ENCODE measurements around the gene SLC5A9.

SLC5A9 gene

GRCh38 chr1:48222501-48223242 lies at the start of gene SLC5A9:
Gene SLC5A9 (plus strand): TSS chr1:48222716. CDS start chr1:48222737, 21 bp downstream.
- in situ Hi-C loops (cut with HindIII; ENCODE audit: low sequenced_read_pairs), result no loop called here

GRCh38 chr1:48175116-48175515 lies 47.4 kb upstream of the SLC5A9 start:
- in situ Hi-C loops (cut with HindIII; ENCODE audit: low sequenced_read_pairs), result no loop called here

- in situ Hi-C loops (cut with HindIII; ENCODE audit: low sequenced_read_pairs), result no loop called here
These were observed 45.3 kb upstream of the SLC5A9 start for GRCh38 chr1:48177257-48177656.

GRCh38 chr1:48181669-48182367 lies 40.7 kb upstream of the SLC5A9 start:
- in situ Hi-C loops (cut with HindIII; ENCODE audit: low sequenced_read_pairs), result no loop called here

- in situ Hi-C loops (cut with HindIII; ENCODE audit: low sequenced_read_pairs), result no loop called here
These were observed 40.1 kb upstream of the SLC5A9 start for GRCh38 chr1:48182439-48182838.

- in situ Hi-C loops (cut with HindIII; ENCODE audit: low sequenced_read_pairs), result no loop called here
These were observed 36.1 kb upstream of the SLC5A9 start for GRCh38 chr1:48186306-48186839.

- in situ Hi-C loops (cut with HindIII; ENCODE audit: low sequenced_read_pairs), result no loop called here
These were observed 34.5 kb upstream of the SLC5A9 start for GRCh38 chr1:48187969-48188563.

GRCh38 chr1:48190881-48191280 lies 31.6 kb upstream of the SLC5A9 start:
- in situ Hi-C loops (cut with HindIII; ENCODE audit: low sequenced_read_pairs), result no loop called here

GRCh38 chr1:48194801-48195200 lies 27.7 kb upstream of the SLC5A9 start:
- in situ Hi-C loops (cut with HindIII; ENCODE audit: low sequenced_read_pairs), result no loop called here

GRCh38 chr1:48196237-48196636 lies 26.3 kb upstream of the SLC5A9 start:
- in situ Hi-C loops (cut with HindIII; ENCODE audit: low sequenced_read_pairs), result no loop called here

GRCh38 chr1:48198970-48199369 lies 23.5 kb upstream of the SLC5A9 start:
- in situ Hi-C loops (cut with HindIII; ENCODE audit: low sequenced_read_pairs), result no loop called here

- in situ Hi-C loops (cut with HindIII; ENCODE audit: low sequenced_read_pairs), result no loop called here
These were observed 22.2 kb upstream of the SLC5A9 start for GRCh38 chr1:48200166-48200900.

- in situ Hi-C loops (cut with HindIII; ENCODE audit: low sequenced_read_pairs), result no loop called here
These were observed 20.3 kb upstream of the SLC5A9 start for GRCh38 chr1:48202030-48202752.

- in situ Hi-C loops (cut with HindIII; ENCODE audit: low sequenced_read_pairs), result no loop called here
These were observed 19.1 kb upstream of the SLC5A9 start for GRCh38 chr1:48203287-48203900.

- in situ Hi-C loops (cut with HindIII; ENCODE audit: low sequenced_read_pairs), result no loop called here
These were observed 17.0 kb upstream of the SLC5A9 start for GRCh38 chr1:48205522-48205921.

GRCh38 chr1:48206371-48206770 lies 16.1 kb upstream of the SLC5A9 start:
- in situ Hi-C loops (cut with HindIII; ENCODE audit: low sequenced_read_pairs), result no loop called here

- in situ Hi-C loops (cut with HindIII; ENCODE audit: low sequenced_read_pairs), result no loop called here
These were observed 15.4 kb upstream of the SLC5A9 start for GRCh38 chr1:48207131-48207530.

- in situ Hi-C loops (cut with HindIII; ENCODE audit: low sequenced_read_pairs), result no loop called here
These were observed 14.9 kb upstream of the SLC5A9 start for GRCh38 chr1:48207536-48208075.

GRCh38 chr1:48208251-48208650 lies 14.3 kb upstream of the SLC5A9 start:
- in situ Hi-C loops (cut with HindIII; ENCODE audit: low sequenced_read_pairs), result no loop called here

GRCh38 chr1:48208652-48209051 lies 13.9 kb upstream of the SLC5A9 start:
- in situ Hi-C loops (cut with HindIII; ENCODE audit: low sequenced_read_pairs), result no loop called here

Measured in DLD1 (cell line).